NCI-H82 treated with DMSO at 0.1 percent for 48 hours (cell line): ENCODE measurements around the gene SKAP1.
A peak's percentile ranks its signal among the peaks of the same experiment; 100 is the strongest.

Experiments used
- DNase-seq: peaks from one replicate; lab custom pipeline; 2025; ENCODE audit not compliant: unreplicated experiment; lab: John Stamatoyannopoulos, UW

SKAP1 gene

DNA sequence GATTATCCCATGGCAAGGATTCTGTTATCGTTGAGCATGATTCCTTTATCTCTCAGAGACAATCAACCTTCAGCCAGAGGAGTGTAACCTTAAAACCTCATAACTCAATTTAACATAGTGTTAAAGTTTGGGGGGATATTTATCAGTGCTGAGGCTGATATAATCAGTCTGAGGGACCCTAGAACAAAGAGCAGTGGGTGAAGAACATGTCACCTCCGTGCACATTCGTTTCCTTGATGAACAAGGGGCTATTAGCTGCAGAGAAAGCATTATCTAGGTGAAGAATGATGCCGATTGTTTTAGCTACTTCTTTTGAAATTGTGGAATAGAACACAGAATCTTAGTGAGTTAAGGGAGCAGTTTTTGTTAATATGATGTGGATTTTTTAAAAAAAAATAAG is 99.1 kb downstream of the SKAP1 start:
- DNase-seq = no peak

DNA sequence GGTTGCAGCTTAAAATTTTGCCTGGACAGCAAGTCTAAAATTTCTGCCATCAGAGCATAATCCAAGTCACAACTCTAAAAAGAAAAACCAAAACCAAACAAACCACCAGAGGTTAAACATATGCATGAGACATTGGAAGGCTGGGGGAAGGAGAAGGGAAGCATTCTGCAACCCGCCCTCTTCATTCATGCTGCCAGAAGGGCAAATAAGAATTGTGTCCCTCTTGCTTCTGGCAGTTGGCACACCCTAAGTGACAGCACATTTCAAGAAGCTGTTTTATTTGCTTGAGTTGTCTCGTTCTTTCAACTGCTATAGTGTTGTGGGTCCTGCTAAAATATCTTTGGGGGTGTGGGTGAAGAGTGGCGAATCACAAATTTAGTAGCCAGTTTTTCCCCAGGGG is 99.6 kb downstream of the SKAP1 start:
- DNase-seq = no peak

DNA sequence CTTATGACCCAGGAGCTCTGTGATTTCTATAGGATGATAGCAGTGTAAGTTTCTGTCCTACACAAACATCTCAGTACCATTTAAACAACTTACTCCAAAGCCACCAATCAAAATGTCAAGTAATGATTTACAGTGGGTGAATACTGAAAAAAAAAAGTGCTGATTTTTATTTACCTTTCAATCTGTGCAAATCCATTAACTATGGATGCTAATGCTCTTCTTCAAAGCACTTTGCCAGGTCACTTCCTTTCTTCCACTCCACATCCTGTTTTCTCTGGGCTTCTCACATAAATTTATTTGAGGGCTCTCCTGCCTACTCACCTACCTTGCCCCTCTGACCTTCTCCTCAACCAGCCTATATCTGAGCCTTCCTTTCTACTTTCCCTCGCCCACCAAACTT is 101.6 kb downstream of the SKAP1 start:
- no peak for DNase-seq

DNA sequence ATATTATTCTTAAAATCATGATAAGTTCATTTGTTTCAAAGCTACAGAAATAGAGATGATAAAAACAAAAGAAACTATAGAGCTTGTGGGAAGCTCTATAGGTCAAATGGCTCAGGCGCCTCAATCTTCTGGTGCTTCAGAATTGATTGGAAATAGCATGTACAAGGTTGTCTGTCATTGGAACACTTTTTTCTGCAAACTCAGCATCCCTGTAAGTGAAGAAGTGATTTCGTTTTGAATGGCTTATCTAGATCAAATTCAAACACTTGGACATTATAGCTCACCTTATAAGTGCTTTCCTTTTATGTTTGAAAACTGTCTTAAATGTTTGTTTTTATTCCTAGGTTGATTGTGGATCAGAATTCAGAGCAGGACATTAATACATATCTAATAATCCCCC is 103.7 kb downstream of the SKAP1 start:
- no peak for DNase-seq

DNA sequence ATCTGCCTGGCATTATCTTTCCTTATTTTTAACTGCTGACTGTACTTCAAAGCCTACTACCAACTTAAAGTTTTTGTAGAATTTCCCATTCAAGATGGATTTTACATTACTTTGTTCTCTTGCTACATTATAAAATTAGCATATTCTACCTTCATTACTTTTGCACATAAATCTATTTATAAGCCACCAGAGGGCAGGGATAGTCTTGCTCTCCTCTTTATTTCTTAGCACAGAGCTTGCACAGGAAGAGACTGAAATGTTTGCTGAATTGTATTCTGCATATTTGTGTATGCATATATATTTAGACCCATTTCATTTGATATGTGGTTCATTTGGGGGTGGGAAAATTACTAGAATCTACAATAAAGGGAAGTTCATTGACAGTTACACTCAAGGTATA is 108.0 kb downstream of the SKAP1 start:
- DNase-seq = no peak

DNA sequence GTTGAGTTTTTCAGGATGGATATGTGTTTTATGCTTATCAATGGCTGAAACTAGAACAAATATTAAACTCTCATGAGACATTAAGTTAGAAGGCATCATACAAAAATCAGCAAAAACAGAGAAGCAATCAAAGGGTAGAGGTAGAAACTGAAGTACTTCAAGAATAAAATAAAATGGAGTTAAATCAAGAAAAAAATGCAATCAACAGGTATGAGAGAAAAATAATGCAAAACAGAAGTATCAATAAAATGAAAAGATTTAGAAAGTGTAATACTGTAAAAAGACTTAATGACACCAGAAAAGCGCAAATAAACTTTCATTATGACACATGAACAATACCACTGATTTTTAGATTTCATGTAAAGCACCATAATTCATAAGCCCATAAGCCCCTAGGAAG is 112.3 kb downstream of the SKAP1 start:
- DNase-seq = no peak

DNA sequence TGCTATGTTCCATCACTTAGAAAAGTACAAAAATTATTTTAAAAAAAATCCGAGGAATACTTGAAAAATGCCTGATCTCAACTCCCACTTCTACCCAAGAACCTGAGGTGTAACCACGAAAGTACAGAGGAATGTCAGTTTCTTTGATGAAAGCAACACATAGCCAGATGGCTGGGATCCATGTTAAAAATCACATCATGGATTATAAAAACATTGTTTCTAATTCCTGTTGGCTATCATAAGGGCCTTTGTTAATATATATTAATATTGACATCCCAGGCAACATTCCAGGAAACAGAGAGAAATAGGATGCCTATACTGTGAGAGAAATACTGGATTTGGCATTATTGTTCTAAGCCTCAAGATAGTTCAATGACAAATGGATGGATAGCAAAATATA is 115.3 kb downstream of the SKAP1 start:
- no peak for DNase-seq

DNA sequence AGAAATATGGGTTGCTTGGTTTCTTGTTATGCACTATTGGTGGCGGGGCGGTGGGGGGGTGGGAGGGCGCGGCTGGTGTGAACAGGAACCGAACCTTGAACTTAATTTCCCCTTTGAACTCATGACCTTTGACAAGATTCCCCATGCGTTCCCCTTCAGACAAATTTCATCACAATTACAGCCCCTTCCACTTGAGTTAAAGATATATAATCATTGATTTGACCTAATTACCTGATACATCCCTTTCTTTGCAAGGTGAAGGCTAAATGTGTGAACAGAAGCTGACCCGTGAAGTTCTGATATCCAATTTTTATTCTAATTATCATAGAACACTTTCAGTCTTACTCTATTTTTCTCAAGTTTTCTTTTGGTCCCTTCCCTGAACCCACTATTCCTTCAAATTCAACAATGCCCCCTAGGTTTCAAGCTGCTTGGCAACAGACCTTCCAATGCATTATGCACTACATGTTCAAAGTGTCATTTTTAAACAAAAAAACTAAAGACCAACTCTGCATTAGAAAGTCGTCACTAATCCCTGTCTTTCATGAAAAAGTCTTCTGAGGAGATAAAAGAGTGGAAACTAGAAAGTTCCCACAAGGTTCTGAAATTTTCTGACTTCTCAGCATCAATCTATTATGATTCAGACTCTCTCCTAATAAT is 116.8 kb downstream of the SKAP1 start:
- no peak for DNase-seq

DNA sequence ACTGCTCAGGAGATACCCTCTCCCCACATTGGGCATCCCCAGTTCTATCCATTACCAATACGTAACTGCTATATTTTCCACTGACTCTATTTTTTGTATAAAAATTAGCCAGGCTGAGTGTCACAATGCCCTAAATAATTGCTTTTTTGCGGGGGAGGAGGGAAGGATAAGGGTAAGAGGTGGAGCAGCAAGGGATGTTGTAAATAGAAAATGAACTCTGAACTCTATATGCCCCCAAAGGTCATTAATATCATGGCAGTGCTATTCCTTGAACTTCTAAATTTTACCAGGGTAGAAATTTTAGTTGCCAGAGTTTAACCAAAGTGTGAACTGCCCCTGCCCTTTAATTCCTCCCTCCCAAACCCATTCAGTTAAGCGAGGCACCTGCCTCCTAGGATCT is 118.7 kb downstream of the SKAP1 start:
- no peak for DNase-seq

DNA sequence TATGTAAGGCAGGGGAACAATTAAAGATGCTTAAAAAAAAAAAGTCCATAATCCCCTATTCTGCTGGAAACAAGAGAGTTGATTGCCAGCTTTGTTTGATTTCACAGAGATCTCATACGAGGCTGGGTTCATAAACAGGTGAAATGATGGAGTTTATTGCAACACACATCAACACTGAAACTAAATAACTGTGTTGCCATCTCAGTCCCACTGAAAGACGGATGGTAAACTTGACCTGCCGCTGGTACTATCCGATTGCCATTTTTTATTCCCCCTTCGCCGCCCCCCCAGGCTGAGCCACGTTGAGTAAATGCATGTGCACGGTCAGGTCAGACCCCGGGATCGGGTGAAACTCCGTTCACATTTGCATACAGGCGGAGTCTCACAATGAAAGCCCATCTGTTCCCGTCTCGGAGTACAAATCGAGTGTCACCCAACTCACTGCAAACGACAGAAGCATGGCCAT is 119.2 kb downstream of the SKAP1 start:
- DNase-seq = no peak

DNA sequence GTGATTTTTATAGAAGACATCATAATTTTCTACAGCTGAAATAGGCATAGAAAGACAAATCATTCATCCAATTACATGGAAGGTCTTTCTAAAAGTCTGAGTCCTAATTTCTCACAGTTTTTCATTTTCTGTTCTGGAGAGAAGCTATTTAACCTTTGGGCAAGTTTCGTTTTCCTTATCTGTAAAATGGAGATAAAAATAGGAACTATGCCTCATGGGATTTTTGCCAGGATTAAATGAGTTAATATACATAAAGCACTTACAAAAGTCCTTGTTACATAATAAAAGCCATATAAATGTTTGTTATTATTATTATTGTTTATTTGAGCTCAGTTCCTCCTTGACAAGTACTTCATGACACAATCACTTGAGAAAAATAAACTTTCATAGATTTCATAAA is 121.4 kb downstream of the SKAP1 start:
- no peak for DNase-seq

DNA sequence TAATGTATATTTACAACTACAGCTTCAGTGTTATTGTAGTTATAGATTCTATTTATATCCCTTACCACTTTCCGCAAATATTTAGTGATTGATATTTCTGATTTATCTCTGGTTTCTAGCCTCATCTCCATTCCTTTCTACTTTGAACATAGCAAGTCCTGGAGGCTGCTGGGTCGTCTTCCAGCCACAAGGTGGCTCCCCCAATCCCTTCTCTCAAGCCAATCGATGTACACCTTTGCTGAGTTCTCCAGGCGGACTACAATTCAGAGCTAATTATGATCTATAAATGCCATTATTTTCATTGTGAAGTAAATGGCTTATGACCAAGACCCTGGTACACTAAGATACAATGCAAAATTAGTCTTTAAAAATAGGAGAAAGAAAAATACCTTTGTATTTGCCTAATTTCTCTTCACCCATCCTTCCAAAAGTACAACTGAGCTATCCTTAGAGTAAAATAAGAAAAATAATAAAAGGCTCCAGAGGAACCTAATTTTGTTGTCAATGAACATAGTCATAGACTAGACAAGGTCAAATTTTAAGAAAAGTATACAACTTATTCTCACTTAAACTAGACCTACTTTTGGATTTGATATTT is 122.1 kb downstream of the SKAP1 start:
- peak; percentile 12 for DNase-seq

DNA sequence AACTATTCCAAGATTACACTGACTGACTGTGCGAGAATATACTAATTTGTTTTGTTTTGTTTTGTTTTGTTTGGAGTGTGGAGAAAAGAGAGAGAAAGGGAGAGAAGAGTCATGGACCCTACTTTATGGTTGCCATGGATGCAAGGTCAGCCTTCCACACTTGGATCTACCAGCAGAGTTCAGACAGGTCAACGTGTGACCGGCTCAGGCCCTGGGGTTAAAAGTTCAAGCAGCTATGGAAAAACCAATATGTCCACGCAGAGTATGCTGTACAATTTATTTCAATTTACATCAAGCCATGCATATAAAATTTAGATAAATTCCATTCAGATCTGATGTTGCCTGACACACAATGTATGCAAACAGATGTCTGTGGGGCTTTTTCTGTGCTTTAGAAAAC is 122.8 kb downstream of the SKAP1 start:
- no peak for DNase-seq

DNA sequence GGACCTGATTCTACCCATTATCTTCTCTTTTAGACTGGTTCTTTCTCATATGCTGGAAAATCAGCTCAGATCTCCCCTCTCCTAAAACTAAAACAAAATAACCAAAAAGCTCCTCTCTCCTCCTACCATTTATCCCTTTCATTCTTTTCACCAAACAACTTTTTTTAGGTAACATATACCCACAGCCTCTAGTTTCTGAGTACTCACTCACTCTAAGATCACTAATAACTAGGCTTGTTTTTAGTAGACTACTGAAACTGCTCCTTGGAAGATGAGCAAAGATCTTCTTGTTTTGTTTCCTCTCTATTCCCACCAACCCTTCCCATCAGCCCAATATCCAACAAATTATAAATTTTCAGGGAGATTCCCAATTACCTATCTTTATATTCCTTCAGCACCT is 129.0 kb downstream of the SKAP1 start:
- no peak for DNase-seq

DNA sequence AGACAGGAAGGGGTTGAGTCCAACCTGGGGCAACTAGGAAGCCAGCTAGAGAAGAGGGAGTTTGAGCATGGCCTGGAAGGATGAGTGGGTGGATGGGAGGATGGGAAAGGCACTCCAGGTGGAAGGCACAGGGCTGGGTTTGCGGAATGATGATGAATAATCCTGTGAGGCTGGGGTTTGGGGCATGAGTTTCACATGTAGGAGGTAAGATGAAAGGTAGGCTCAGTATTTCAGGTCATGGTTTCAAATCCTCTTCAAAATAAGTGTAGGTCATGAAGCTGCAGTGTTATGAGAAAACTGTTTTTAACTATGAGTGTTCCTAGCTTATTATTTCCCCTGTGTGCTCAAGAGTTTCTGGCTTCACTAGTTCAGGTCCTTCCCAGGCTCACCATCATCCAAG is 130.3 kb downstream of the SKAP1 start:
- DNase-seq = no peak

DNA sequence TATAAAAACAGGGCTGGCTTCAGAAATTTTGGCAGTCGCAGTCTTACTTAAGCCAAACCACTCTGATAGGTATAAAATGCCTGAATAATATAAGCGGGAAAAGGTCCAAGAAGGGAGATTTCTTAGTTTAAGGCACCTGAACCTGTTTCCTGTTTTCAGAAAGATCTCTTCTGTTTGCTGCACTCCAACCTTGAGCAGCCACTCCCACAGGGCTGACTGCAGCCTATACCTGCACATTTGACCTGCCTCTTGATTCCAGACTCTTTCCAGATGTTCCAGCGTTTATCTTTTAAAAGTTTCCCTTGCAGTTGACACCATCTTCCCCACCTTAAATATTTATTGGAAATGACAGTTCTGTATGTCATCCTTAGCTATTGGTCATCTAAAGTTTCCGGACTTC is 132.2 kb downstream of the SKAP1 start:
- no peak for DNase-seq

DNA sequence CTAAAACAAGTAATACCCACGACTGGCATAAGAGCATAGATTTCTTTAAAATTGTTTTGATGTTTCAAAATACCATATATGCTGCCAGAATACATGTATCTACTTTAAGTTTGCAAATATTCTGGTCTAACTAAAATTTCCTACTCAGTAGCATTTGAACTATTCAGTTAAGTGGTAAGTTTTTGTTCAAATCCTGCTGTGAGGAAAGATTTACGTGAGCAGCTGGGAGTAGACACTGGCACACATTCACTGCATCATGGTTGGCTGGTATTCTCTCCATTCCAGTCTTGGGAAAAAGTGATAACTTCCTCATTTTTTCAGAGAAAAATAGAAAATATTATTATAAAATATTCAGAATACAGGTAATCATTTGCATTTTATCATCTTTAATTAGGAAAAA is 133.6 kb downstream of the SKAP1 start:
- no peak for DNase-seq

DNA sequence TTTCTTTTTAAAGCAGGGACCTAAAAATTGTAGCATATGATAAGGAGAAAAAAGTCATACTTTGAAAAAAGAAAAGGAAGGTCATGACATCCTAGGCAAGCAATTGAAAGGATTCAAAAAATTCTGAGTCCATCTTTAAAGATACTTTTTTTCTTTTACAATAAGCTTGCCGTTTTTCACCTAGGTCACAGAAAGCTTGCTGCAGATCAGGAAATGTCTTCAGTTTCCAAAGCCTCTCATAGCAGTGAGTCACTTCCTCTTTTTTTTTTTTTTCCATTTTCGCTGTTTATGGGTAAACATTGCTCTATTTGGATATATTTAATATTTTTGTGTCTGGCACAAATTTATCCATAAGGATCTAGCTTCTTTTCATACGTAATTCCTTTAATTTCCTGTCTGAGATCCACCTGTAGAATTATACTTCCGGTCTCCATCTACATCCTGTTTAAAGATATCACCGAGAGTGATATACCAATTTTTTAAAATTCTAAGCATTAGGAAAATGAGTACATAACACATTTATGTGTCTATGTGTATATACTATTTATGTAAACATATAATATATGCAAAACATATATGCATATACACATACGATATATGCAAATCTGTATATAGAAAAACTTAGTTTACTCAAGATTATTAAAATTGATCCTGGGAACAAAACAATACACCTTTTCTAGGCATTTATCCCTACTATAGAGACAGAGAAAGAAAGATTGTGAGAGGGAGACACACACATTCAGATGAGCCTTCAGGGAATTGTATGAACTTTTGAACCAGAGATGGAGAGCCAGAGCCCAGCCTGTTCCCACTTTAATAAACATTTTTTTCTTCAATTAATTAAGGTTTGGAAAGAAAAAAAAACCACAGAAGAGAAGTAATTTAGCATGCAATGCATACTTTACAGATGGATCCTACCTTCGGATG is 134.4 kb downstream of the SKAP1 start:
- DNase-seq = no peak

DNA sequence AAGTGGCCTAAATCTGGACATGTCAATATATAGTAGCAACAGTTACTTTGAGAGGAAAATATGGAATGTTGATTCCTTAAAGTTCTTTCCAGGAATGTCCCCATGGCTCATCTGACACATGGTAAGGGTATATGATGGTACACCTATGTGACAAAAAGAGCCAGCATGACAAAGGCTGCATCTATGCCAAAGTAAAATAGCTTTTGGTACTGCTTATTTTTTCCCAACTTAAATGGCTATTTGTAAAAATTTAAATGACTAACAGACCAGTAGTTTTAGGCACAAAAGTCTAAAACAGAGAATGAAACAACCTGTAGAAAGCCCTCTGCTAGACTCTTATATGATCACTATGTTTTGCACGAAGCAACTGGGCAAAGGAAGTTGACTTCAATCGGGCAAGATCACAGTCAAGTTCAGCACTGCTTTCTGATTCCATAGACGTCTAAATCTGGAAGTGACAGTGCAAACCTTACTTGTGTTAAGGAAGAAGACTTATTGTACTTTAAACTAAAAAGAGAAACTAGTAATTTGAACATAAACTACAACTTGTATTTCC is 135.1 kb downstream of the SKAP1 start:
- DNase-seq = no peak

DNA sequence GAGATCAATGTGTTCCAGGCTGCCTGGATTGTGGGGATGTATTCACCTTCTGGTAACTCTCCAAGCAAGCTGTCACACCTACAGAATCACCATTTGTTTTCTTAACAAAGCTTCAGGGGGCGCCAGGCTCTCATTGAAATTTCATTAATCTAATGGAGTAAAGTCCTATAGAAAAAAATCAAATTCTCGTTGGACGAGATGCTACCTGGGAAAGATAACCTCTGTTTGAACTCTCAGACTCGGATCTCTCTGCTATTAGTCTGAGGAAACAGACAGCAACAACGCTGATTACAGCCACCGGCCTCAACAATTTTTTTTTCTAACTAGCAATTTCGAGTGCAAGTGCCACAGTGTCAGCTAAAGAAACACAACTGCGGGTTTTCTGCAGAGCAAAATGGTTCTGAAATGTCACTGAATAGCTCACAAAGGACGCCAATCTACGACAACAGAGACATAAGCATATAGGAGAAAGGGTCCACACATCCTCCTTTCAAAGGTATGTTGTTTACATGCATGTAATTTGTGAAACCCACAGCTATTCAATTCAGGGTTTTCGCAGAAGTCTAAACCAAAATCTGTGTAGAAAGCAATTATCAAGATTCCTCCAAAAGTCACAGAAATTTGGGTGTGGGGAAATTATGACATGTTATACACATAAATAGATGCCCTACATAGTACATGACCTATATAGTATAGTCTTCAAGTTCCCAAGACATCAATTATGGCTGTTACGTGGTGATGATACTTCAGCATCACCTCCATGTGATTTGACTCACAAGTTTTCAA is 135.8 kb downstream of the SKAP1 start:
- no peak for DNase-seq
